GM19328 (cell line): ENCODE results near the gene CLCNKA.
"Not testable (repeated sequence)": the region's sequence is repeated elsewhere in the genome, so short reads cannot be mapped to it uniquely, and the experiment has no call there.

Experiments
- ATAC-seq: cut with Tn5 transposase; IDR thresholded peaks from one replicate; pipeline ENCODE4 v1.9.1; 2021; ENCODE audit warnings: mild to moderate bottlenecking, moderate library complexity; ENCODE audit not compliant: unreplicated experiment

Gene CLCNKA

DNA sequence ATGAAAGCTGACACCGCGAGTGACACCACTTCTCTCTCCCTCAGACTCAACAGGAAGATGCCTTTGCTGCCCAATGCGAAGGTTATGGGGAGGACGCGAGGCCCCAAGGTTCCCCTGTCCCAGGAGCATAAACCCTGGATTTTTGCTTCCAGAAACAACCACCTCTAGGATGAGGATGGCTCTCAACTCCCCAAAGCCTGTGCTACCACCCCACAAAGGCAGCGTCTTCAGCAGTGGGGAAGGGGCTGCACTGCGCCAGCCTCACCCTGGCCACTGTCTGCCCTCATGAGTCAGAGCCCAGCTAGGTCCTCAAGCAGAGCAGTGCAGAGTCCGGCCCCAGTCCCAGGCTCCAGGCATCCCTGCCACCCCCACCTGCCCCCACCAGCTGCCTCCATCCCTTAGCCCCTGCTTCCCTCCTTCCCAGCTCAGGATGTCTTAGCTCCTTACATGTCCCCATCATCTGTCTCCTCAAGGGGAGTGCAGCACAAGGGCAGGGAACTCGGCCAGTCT is 24.7 kb upstream of the CLCNKA start:
- ATAC-seq, result no peak

DNA sequence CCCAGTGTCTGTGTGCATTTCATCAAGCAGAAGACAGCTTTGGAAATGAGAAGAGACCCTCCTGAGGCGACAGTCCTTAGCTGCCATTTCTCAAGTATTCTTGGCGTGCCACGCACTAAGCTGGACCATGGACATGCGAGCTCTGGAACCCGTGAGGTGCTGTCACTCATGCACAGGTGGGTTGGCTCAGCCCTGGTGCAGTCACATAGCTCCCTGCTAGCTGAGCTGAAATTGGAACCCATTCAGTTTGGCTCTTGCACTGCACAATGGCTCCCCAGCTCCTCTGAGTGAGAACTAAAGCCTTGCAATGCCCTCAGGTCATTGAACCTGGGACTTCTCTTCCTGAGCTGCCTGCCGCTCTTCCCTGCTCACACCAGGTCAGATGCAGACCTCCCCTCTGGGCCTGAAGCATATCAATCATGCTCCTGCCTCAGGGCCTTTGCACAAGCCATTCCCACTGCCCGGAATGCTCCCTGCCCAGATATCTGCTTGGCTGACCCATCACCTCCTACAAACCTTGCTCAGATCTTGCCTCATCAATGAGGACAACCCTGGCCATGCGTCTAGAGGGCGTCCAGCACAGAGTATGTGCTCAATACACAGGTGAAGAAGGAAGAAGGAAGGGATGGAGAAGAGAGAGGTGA is 24.1 kb upstream of the CLCNKA start:
- ATAC-seq, result no peak

GRCh38 chr1:15998929-15999328 is 22.9 kb upstream of the CLCNKA start:
- no peak for ATAC-seq

- ATAC-seq, result not testable (repeated sequence)
Observed at GRCh38 chr1:16001274-16001673, 20.6 kb upstream of the CLCNKA start.

- ATAC-seq, result no peak
Observed at GRCh38 chr1:16005597-16005996, 16.2 kb upstream of the CLCNKA start.

DNA sequence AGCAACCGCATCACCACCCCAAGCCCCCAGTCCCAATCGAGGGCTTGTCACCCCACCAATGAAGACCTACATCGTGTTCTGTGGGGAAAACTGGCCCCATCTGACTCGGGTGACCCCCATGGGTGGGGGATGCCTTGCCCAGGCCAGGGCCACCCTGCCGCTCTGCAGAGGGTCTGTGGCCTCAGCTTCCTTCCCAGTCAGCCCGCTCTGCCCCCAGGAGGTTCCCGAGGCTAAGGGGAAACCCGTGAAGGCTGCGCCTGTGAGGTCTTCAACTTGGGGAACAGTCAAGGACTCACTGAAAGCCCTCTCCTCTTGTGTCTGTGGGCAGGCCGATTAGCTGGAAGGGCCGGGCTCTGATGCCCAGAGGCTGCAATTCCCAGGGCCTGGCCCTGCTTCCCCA is 15.8 kb upstream of the CLCNKA start:
- no peak for ATAC-seq

DNA sequence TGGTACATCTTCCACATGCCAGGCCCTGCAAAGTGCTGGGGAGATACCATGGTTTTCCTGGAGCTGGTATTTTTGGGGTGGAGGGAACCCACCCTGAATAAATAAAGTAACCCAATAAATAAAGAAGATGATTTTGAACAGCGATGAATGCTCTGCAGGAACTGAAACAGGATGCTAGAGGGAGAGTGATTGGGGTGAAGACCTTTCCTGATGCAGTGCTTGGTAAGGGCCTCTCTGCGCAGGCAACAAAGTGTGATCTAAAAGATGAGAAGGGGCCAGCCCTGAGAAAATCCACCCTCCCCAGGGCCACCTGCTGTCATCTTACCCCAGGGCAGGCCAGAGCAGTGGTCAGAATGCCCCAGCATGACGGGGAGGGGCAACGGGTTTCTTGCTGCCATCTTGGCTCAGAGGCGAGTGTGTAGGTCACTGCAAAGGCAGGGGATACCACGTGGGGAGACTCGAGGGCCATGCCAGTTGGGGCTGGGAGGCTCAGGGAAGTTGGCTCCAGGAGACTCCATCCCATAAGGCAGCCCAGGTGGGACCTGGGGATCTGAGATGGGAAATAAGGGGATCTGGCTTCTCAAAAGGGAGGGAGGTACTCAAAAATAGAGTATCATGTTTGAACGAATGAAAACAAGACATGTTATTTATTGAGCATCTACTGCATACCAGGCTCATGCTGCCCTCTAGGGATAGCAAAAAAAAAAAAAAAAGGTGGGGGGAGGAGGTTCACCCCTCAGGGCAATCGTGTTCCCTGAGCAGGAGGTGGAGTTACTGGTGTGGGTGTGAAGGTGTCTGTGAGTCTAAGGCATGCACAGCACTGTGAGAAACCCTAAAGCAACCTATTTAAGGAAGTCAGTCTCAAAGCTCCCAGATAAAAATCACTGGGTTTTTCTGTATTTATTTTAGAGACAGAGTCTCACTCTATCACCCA is 15.0 kb upstream of the CLCNKA start:
- ATAC-seq, result no peak

- ATAC-seq, result no peak
Observed at GRCh38 chr1:16007671-16008341, 14.0 kb upstream of the CLCNKA start.

GRCh38 chr1:16009030-16009460 is 12.8 kb upstream of the CLCNKA start:
- no peak for ATAC-seq

DNA sequence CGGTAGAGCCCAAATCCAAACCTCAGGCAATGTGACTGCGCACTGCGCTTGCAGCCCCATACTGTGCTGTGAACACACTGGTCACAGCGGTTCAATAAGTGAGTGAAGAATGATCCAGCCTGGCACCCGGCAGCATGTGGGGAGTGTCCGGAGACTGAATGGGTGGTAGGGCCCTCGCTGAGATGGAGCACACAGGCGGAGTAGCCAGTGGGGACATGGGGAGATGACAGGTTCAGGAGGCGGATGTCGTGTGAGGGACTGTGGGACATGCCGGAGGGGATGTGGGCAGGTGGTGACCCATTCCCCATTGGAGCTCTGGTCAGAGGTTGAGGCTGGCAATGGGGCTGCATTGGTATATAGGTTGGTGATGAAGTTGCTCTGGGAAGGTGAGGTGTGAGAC is 12.2 kb upstream of the CLCNKA start:
- ATAC-seq, result no peak

- no peak for ATAC-seq
Observed at GRCh38 chr1:16010837-16011236, 11.0 kb upstream of the CLCNKA start.

DNA sequence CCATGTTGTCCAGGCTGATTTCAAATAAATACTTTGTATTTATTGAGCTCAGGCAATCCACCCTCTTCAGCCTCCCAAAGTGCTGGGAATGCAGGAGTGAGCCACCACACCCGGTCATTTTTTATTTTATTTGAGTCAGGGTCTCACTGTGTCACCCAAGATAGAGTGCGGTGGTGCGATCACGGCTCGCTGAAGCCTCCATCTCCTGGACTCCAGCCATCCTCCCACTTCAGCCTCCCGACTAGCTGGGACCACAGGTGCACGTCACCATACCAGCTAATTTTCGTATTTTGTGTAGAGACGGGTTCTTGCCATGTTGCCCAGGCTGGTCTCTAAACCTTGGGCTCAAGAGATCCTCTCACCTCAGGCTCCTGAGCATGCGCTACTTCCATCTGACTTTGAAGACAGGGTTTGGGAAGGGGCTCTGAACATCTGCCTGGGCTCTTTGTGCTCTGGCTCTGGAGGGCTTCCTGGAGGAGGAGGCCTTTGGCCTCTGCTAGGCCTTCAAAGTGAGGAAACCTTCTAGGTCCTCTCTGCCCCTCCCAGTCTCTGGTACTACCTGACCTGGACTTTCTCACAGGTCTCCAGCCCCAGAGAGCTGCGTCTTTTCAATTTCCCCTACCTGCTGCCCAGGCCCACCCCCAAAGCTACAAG is 9.8 kb upstream of the CLCNKA start:
- no peak for ATAC-seq

- ATAC-seq, result no peak
Observed at GRCh38 chr1:16012590-16013219, 9.1 kb upstream of the CLCNKA start.

GRCh38 chr1:16013220-16013907 is 8.5 kb upstream of the CLCNKA start:
- no peak for ATAC-seq

DNA sequence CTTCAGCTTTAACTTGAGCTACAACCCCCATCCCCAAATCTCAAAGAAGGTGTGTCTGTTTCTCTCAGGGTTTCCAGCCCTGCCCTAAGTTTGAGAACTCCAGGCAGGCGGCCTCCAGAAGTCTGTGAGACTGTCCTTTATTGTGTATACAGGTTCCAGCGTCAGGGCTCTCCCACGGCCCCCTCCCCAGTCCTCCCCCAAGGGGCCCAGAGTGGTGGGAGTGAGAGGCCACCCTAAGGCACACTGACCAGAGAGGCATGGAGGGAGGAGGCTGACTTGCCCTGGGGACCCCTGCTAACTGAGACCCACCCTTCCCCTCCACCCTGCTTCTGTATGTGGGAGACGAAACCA is 8.0 kb upstream of the CLCNKA start:
- no peak for ATAC-seq

- no peak for ATAC-seq
Observed at GRCh38 chr1:16014509-16015482, 7.0 kb upstream of the CLCNKA start.

GRCh38 chr1:16015491-16015890 is 6.3 kb upstream of the CLCNKA start:
- ATAC-seq, result no peak

DNA sequence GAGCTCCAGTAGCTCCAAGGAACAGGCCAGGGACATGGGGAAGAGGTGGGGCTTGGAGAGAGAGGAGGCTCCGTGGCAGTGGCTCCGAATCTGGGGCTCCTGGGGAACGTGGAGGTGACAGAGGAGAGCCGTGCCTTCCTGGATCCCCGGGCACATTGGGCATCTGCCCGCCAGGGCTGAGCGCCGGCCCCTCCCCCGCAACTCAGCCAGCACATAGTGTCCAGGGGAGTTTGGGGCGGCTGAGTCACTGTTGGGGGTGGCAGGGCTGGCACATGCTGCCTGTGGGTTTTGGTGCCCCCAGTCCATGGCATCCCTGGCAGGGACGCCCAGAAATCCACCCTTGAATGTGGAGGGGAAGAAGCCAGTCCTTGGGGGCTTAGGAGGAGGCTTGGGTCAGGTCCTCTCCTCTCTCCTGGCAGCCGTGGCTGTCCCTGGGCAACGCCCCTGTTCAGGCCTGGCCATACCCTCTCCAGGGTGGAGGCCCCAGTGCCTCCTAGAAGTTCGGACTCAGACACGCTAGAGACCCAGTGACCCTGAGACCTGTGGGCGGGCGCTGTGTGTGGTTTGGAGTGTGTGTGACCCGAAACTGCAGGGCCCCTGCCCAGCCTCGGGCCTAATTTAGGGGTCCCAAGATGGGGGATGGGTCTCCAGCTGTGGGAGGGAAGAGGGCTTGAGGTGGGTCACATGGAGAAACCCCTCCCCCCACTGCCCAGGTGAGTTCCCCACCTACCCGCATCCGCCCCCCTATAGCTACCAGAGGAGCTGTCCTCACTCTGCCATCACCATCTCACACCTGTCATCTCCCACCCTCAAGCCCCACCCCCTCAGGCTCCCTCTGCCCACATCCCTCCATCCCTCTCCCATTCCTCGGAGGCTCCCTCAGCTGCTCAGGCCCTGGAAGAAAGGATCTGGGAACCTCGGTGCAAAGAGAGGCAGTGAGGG is 5.6 kb upstream of the CLCNKA start:
- no peak for ATAC-seq
